ENCODE results near the gene SDF2. TPM values are rescaled to one million over a fixed set of nuclear protein-coding genes. Genes with fewer than 3 reads are reported as not detected.

Gene SDF2
- total and polyA plus RNA-seq, 7 donors, result 20.9 to 72.0 (median 27.0) TPM

GRCh38 chr17:28626818-28627217 is 34.9 kb downstream of the SDF2 start:
- WGBS, 3 donors, result 78 to 89% (median 89%) methylated on average over 4 of the region's 4 CpGs
- intact Hi-C loops (cut with DNase I), result no loop called here
- Histone ChIP-seq H3K27ac (no peak overlapping the region), H3K4me3 (no peak overlapping the region), H3K9me3 (no peaks in the 10 kb centered on the region), H3K27me3 (ENCODE audit: insufficient read depth in 3 of 3, low read length in 2 of 3) (no peaks in the 10 kb centered on the region), H3K36me3 (ENCODE audit: insufficient read depth in 1 of 2, low read depth in 1 of 2) (peaks cover 21 to 96% of the 10 kb centered on the region in 2 donors), H3K4me1 (no peaks in the 10 kb centered on the region)
- TF ChIP-seq, protein P1, sequence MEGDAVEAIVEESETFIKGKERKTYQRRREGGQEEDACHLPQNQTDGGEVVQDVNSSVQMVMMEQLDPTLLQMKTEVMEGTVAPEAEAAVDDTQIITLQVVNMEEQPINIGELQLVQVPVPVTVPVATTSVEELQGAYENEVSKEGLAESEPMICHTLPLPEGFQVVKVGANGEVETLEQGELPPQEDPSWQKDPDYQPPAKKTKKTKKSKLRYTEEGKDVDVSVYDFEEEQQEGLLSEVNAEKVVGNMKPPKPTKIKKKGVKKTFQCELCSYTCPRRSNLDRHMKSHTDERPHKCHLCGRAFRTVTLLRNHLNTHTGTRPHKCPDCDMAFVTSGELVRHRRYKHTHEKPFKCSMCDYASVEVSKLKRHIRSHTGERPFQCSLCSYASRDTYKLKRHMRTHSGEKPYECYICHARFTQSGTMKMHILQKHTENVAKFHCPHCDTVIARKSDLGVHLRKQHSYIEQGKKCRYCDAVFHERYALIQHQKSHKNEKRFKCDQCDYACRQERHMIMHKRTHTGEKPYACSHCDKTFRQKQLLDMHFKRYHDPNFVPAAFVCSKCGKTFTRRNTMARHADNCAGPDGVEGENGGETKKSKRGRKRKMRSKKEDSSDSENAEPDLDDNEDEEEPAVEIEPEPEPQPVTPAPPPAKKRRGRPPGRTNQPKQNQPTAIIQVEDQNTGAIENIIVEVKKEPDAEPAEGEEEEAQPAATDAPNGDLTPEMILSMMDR (IDR thresholded peaks at IDR 0.05), result no peak
- ATAC-seq (no peak), DNase-seq (no peak)

DNA sequence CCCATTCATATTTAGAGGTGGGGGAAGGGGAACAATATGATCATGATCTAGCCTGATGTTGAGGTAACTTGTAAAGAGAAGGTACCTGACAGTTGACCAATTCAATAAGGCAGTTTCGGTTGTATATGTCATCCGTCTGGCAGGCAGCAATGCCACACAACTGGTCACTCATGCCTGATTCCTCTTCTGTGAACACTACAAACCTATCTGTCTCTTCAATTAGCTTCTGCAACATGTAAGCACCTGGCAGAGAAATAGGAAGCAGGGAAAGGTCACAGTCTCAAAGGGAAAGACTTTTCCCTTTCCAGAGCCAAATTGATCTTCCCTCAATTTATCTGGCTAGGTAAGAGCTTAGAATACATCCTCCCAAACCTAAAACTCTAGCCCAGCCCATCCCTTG is 37.6 kb downstream of the SDF2 start:
- Histone ChIP-seq H3K36me3 (ENCODE audit: insufficient read depth in 1 of 2, low read depth in 1 of 2) (peaks cover 30 to 96% of the 10 kb centered on the region in 2 donors), H3K4me1 (no peaks in the 10 kb centered on the region), H3K9me3 (no peaks in the 10 kb centered on the region), H3K27ac (peak overlapping the region; percentile 69), H3K4me3 (no peak overlapping the region), H3K27me3 (ENCODE audit: insufficient read depth in 3 of 3, low read length in 2 of 3) (no peaks in the 10 kb centered on the region)
- DNase-seq, result no peak
- peak in 3 of 4 donors; percentile 20 to 25 (median 22) for ATAC-seq
- intact Hi-C loops (cut with DNase I), result no loop called here
- TF ChIP-seq, protein P1 (IDR thresholded peaks at IDR 0.05), result no peak
- WGBS, 3 donors, result 61 to 80% (median 71%) methylated on average over 2 of the region's 2 CpGs

GRCh38 chr17:28623696-28624095 is 38.0 kb downstream of the SDF2 start:
- ATAC-seq, result peak; percentile 83 to 94 (median 92)
- intact Hi-C loops (cut with DNase I), result no loop called here
- Histone ChIP-seq H3K27me3 (ENCODE audit: insufficient read depth in 3 of 3, low read length in 2 of 3) (no peaks in the 10 kb centered on the region), H3K4me1 (no peaks in the 10 kb centered on the region), H3K36me3 (ENCODE audit: insufficient read depth in 1 of 2, low read depth in 1 of 2) (peaks cover 30 to 96% of the 10 kb centered on the region in 2 donors), H3K9me3 (no peaks in the 10 kb centered on the region), H3K27ac (peak overlapping the region; percentile 69), H3K4me3 (no peak overlapping the region)
- TF ChIP-seq, protein P1 (IDR thresholded peaks at IDR 0.05), result no peak
- peak in 1 of 2 donors; percentile 67 for DNase-seq
- WGBS, 3 donors, result 42 to 60% (median 50%) methylated on average over 4 of the region's 4 CpGs

DNA sequence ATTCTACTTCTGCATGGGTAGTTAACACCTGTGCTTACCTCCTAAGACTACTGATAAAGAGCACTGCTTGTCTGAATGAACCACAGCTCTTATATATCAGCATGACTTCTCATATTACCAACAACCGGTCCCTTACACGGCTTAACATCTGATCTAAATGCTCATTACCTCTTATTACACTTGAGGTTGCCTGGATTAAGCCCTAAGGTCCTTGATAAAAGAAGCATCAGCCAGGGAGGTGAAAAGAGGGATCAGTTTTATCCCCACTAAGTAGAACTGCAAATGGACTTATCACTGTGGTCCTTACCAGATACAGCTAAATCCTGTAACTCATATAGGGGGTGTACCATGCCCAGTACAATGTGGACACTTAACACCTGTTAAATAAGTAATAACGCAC is 39.5 kb downstream of the SDF2 start:
- no peak overlapping the region for H3K27ac ChIP-seq
- no peak for ATAC-seq
- WGBS, 3 donors, result 56 to 77% (median 58%) methylated on average over 3 of the region's 3 CpGs

More for the DNA sequence above, 39.5 kb downstream of the SDF2 start:
- DNase-seq, result no peak
- Histone ChIP-seq H3K4me3 (no peak overlapping the region), H3K4me1 (no peaks in the 10 kb centered on the region), H3K27me3 (ENCODE audit: insufficient read depth in 3 of 3, low read length in 2 of 3) (no peaks in the 10 kb centered on the region), H3K36me3 (ENCODE audit: insufficient read depth in 1 of 2, low read depth in 1 of 2) (peaks cover 30 to 96% of the 10 kb centered on the region in 2 donors), H3K9me3 (no peaks in the 10 kb centered on the region)
- TF ChIP-seq, protein P1 (IDR thresholded peaks at IDR 0.05), result no peak
- intact Hi-C loops (cut with DNase I), result no loop called here
